ENCODE measurements around the gene DRD2. TPM values are rescaled to one million over a fixed set of nuclear protein-coding genes. Genes with fewer than 3 reads are reported as not detected.

The DRD2 gene
- total RNA-seq, 1 donor from 2014 or later: not detected

DNA sequence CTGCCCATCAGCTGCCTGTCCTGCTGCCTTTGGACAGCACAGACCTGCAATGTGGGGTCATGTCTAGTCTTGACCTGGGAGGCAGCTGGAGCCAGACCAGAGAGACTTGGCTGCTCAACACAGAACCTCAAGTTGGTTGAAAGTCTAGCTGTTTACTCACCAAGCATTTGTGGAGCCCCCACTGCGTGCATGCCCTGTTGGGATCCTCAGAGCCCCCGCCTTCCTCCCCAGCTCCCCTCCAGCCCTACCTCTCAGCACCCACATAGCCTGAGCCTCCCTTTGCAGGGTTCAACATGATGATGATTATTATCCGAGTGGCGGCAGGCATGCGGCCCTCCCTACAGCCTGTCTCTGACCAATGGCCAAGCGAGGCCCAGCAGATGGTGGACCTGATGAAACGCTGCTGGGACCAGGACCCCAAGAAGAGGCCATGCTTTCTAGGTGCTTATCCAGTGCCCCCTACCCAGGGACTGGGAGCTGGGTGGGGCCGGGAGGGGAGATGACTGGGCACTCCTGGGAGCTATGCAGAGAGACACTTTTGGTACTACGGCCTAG lies 79.3 kb downstream of the DRD2 start:
- intact Hi-C loops (cut with micrococcal nuclease): no loop called here
- H3K4me1 Mint-ChIP-seq: no peaks in the 10 kb centered on the region
- H3K36me3 Mint-ChIP-seq (ENCODE audit: low read depth): no peaks in the 10 kb centered on the region
- no peaks in the 10 kb centered on the region for H3K9me3 Mint-ChIP-seq
- peaks cover 2% of the 10 kb centered on the region for H3K27me3 Mint-ChIP-seq
- H3K4me3 Mint-ChIP-seq: no peak overlapping the region
- DNase-seq: no peak
- no peak overlapping the region for H3K27ac Mint-ChIP-seq

DNA sequence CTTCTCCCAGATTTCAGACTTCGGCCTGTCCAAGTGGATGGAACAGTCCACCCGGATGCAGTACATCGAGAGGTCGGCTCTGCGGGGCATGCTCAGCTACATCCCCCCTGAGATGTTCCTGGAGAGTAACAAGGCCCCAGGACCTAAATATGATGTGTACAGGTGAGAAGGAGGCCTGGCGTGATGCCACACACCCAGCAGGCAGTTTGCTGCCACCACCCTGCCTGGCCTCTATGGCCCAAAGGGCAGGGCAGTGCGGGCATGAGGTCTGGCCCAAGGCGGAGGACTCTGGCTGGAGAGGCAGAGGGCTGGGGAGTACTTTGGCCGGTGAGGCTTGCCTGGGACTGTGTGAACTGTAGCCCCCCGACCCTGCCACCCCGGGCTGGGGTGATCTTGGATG lies 80.3 kb downstream of the DRD2 start:
- Mint-ChIP-seq H3K27ac (no peak overlapping the region), H3K4me1 (no peaks in the 10 kb centered on the region), H3K9me3 (no peaks in the 10 kb centered on the region), H3K36me3 (ENCODE audit: low read depth) (no peaks in the 10 kb centered on the region), H3K27me3 (peaks cover 2% of the 10 kb centered on the region), H3K4me3 (no peak overlapping the region)
- intact Hi-C loops (cut with micrococcal nuclease): no loop called here
- DNase-seq: no peak

DNA sequence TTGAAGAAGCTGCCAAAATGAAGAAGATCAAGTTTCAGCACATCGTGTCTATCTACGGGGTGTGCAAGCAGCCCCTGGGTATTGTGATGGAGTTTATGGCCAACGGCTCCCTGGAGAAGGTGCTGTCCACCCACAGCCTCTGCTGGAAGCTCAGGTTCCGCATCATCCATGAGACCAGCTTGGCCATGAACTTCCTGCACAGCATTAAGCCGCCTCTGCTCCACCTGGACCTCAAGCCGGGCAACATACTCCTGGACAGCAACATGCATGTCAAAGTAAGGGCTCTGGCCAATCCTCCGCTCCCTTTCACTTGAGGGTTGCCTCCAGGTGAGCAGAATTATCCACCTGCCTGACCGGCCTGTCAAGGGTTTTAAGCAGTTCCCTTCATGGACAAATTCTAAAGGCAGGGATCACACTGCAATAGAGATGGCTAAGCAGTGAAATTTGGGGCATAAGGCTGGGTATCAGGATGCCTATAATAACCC lies 81.7 kb downstream of the DRD2 start:
- Mint-ChIP-seq H3K36me3 (ENCODE audit: low read depth) (no peaks in the 10 kb centered on the region), H3K9me3 (no peaks in the 10 kb centered on the region), H3K27me3 (peaks cover 2% of the 10 kb centered on the region), H3K27ac (no peak overlapping the region), H3K4me1 (no peaks in the 10 kb centered on the region), H3K4me3 (no peak overlapping the region)
- intact Hi-C loops (cut with micrococcal nuclease): no loop called here
- no peak for DNase-seq

DNA sequence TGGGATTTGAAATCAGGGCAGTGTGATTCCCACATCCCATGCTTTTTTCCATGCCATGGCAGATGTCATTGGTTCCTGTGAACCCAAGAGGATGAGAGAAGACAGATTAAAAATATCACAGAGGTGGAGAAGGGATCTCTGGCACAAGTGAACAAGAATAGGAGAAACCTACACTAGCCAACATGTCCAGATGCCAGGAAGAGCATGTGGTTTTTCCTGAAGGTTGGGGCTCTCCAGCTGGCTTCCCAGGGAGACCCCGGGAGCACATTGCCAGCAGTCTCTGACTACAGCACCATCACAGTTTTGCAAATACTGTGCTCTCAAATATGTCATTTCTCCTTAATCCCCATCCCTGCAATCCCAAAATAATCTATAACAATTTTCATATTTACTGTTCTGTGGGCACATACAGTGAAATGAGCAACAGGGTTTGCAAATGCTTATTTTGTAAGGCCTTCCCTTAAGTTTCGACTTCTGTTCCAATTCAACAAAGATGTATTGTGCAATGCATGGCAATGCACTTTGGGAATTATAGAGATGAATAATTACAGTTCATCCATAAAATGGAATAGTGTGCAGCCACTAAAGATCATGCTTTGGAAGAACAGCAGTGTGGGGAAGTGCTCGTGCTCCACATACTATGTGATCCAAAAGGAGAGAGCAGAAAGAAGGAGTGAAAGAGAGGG lies 82.8 kb downstream of the DRD2 start:
- no peak overlapping the region for H3K4me3 Mint-ChIP-seq
- no peaks in the 10 kb centered on the region for H3K4me1 Mint-ChIP-seq
- no peak for DNase-seq
- H3K9me3 Mint-ChIP-seq: no peaks in the 10 kb centered on the region
- peaks cover 2% of the 10 kb centered on the region for H3K27me3 Mint-ChIP-seq
- H3K27ac Mint-ChIP-seq: no peak overlapping the region
- intact Hi-C loops (cut with micrococcal nuclease): no loop called here
- no peaks in the 10 kb centered on the region for H3K36me3 Mint-ChIP-seq (ENCODE audit: low read depth)

DNA sequence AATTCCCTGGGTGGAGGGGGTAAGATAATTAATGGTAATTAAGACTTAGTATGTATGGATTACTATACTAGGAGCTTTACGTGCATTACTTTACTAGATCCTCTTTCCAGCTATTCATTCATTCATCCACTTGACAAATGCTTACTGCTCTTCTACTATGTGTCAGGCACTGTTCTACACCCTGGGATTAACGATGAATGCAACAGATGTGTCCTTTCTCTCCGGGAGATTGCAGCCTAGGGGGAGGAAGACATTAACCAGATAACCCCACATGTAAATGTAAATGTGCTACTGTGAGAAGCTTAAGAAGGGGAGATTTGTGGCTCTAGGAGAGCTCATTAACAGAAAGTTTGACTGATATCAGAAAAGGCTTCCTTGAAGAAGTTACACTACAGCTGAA lies 85.9 kb downstream of the DRD2 start:
- H3K9me3 Mint-ChIP-seq: no peaks in the 10 kb centered on the region
- H3K27me3 Mint-ChIP-seq: peaks cover 9% of the 10 kb centered on the region
- no peak for DNase-seq
- intact Hi-C loops (cut with micrococcal nuclease): no loop called here
- H3K4me3 Mint-ChIP-seq: no peak overlapping the region
- no peaks in the 10 kb centered on the region for H3K36me3 Mint-ChIP-seq (ENCODE audit: low read depth)
- H3K27ac Mint-ChIP-seq: no peak overlapping the region
- H3K4me1 Mint-ChIP-seq: no peaks in the 10 kb centered on the region

DNA sequence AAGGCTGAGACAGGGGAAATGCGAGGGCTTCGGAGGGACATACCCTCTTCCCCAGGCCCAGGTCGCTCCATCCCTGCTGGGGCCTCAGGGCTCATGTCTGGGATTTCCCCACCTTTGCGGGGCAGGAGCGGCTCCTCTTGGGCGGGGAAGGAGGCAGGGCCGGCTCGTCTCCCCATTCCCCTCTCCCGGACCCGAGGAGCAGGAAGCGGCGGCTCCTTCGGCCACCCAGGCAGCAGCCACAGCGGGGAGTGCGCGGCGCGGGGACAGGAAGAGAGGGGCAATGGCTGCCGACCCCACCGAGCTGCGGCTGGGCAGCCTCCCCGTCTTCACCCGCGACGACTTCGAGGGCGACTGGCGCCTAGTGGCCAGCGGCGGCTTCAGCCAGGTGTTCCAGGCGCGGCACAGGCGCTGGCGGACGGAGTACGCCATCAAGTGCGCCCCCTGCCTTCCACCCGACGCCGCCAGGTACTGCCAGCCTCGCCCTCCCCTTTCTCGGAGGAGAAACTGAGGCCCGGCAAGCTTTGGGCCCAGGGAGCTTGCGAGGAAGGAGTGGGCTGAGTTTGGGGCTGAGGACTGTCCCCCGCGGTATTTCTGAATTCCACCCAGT lies 87.5 kb downstream of the DRD2 start, which contains the start of gene ANKK1:
TSS of gene ANKK1 (plus strand) at position 175 of the 607 bp plus-strand sequence. CDS start at position 281, 106 bp downstream.
- intact Hi-C loops (cut with micrococcal nuclease): no loop called here
- Mint-ChIP-seq H3K9me3 (no peaks in the 10 kb centered on the region), H3K27me3 (peaks cover 7% of the 10 kb centered on the region), H3K36me3 (ENCODE audit: low read depth) (no peaks in the 10 kb centered on the region), H3K4me3 (no peak within 1 kb of the TSS), H3K27ac (no peak within 1 kb of the TSS), H3K4me1 (no peaks in the 10 kb centered on the region)
- DNase-seq: no peak

DNA sequence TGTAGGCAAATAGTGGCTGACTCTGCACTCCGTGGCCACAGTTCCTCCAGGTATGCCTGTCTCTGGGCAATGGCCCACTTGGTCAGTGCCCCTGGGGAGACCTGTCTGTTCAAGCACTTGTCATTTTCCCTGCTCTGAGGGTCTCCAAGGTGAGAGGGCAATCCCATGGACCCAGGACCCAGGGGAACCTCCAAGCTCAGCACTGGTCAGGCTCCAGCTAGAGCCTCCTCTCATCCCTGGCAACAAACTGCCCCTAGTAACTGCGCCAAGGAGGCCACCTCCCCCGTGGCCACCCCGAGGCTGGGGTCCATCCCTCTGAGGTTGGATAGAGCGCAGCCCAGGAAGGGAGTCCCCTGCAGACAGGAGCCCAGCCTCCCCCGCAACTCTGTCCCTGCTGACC lies 88.3 kb downstream of the DRD2 start:
- no peak for DNase-seq
- no peaks in the 10 kb centered on the region for H3K36me3 Mint-ChIP-seq (ENCODE audit: low read depth)
- H3K27me3 Mint-ChIP-seq: peaks cover 7% of the 10 kb centered on the region
- intact Hi-C loops (cut with micrococcal nuclease): no loop called here
- no peaks in the 10 kb centered on the region for H3K4me1 Mint-ChIP-seq
- H3K9me3 Mint-ChIP-seq: no peaks in the 10 kb centered on the region
- H3K4me3 Mint-ChIP-seq: no peak overlapping the region
- no peak overlapping the region for H3K27ac Mint-ChIP-seq

DNA sequence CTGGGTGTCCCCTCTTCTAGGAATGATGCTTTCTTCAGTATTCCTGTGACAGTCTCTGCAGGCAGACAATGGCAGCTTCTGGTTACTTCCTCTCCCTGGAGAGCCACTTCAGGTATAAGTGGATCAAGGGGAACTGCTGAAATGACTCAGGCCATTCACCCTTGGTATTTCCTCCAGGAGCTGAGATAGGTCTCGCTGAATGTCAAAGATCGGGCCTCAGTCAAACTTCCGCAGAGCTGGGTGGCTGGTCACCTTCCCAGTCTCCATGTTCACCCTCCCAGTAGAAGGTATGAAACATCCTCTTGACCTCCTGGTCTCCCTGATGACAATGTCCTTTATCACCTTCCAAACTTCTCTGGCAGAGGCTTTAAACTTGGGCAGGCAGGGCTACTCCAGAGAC lies 89.4 kb downstream of the DRD2 start:
- no peaks in the 10 kb centered on the region for H3K36me3 Mint-ChIP-seq (ENCODE audit: low read depth)
- intact Hi-C loops (cut with micrococcal nuclease): no loop called here
- H3K4me1 Mint-ChIP-seq: no peaks in the 10 kb centered on the region
- peaks cover 7% of the 10 kb centered on the region for H3K27me3 Mint-ChIP-seq
- H3K4me3 Mint-ChIP-seq: no peak overlapping the region
- no peaks in the 10 kb centered on the region for H3K9me3 Mint-ChIP-seq
- H3K27ac Mint-ChIP-seq: no peak overlapping the region
- DNase-seq: no peak

DNA sequence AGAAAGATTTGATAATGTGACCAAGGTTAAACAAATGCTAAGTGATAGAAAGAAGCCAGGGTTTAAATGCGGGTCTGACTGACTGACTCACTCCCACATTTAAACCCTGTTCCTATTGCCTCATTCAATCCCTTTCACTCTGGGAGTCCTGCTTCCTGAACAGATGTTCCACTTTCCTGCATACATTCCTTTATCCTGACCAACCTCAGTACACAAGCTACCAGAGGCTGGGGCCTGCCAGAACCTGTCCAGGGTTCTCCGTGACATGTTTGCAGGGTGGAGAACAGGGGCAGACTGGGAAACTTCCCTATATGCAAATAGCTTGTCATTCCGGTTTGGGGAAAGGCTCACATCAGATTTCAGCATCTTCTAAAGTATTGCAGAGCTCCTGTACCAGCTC lies 90.6 kb downstream of the DRD2 start:
- Mint-ChIP-seq H3K36me3 (ENCODE audit: low read depth) (no peaks in the 10 kb centered on the region), H3K9me3 (no peaks in the 10 kb centered on the region), H3K27ac (no peak overlapping the region), H3K4me3 (no peak overlapping the region), H3K27me3 (peaks cover 7% of the 10 kb centered on the region), H3K4me1 (no peaks in the 10 kb centered on the region)
- DNase-seq: no peak
- intact Hi-C loops (cut with micrococcal nuclease): no loop called here

DNA sequence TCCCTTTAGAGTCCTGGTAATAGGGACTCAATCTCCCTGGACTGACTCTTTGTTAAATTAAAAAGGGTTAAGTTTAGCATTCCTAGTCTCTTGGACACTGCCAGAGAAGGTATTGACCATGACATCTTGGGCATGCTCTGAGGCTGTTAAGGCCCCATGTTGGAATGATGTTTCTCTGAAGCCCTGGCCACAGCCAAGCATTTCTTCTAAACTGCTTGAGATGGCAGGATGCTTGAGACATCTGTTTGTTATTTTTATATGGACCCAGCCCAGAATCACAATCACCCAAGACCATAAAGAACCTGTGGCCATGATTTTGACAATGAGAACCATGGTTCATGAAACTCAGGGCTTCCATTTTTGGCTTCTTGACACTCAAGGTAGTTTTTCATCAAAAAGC lies 93.1 kb downstream of the DRD2 start:
- H3K27ac Mint-ChIP-seq: no peak overlapping the region
- H3K4me1 Mint-ChIP-seq: no peaks in the 10 kb centered on the region
- intact Hi-C loops (cut with micrococcal nuclease): no loop called here
- no peaks in the 10 kb centered on the region for H3K9me3 Mint-ChIP-seq
- no peak overlapping the region for H3K4me3 Mint-ChIP-seq
- DNase-seq: no peak
- H3K36me3 Mint-ChIP-seq (ENCODE audit: low read depth): no peaks in the 10 kb centered on the region
- peaks cover 6% of the 10 kb centered on the region for H3K27me3 Mint-ChIP-seq

DNA sequence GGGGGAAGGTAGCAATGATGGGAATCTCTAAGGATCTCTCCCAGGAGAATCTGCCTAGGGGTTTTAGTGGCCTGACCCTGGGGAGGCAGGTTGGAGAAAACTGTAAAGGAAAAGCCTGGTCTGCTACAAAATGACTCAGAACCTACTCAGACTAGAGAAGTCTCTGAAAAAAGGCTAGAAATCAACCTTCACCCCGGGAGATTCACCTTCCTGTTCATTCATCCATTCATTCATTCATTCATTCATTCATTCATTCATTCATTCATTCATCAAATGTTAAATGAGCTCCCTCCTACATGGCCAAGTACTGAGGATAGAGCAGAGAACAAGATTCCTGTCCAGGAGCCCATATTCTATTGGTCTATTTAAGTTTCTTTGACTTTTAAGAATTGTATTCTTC lies 96.5 kb downstream of the DRD2 start:
- Mint-ChIP-seq H3K9me3 (no peaks in the 10 kb centered on the region), H3K27me3 (peaks cover 2% of the 10 kb centered on the region), H3K36me3 (ENCODE audit: low read depth) (no peaks in the 10 kb centered on the region), H3K4me1 (no peaks in the 10 kb centered on the region), H3K4me3 (no peak overlapping the region), H3K27ac (no peak overlapping the region)
- no peak for DNase-seq
- intact Hi-C loops (cut with micrococcal nuclease): no loop called here

DNA sequence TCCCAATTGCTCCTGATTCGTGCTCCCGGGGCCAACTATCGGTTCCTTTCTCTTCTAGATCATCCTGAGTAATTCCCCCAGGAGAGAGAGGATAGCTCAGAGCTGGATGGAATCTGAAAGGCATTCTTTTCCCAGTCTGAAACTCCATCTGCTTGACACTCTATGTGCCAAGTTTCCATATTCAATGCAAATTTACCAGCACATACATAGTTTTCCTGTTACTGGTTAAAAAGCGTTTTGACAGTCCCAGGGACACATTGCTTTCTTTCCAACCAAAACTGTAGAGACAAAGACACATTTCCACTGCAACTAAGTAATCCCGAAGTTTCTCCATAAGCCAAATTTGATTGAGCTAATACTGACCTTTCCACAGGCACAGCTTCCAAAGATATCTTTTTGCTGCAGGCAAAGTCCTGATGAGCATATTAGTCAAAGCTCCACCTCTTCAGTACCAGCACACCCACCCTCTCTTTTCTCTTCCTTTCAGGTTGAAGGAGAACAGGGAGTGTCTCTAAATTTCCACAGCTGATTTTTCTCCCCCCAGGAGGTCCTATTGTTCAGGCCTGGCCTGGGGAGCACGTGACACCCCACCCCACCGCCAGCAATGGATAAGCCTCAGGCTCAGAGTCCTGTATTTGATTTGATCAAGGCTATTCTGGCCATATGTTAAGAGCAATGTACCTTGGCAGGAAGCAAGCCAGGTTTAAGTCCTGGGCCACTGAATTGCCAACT lies 97.4 kb downstream of the DRD2 start:
- intact Hi-C loops (cut with micrococcal nuclease): no loop called here

DNA sequence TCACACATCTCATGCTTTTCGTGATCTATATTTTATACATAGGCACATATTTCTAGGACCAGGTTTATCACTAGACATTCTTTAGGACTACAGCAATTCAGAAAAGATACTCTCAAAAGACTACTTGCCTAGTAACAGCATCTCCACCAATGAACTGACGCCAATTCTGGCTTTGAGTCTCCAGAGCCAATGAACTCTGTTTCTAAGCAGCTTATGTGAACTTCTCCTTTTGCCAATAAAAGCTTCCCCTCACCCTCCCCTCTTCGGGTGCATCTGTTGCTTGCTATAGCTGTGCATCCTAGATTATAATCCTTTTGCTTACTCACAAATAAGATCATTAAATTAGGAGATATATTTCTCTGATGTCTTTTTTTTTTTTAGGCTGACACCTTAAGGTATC lies 99.0 kb downstream of the DRD2 start:
- Mint-ChIP-seq H3K9me3 (no peaks in the 10 kb centered on the region), H3K27ac (no peak overlapping the region), H3K27me3 (peaks cover 2% of the 10 kb centered on the region), H3K4me3 (no peak overlapping the region), H3K4me1 (no peaks in the 10 kb centered on the region), H3K36me3 (ENCODE audit: low read depth) (no peaks in the 10 kb centered on the region)
- no peak for DNase-seq
- intact Hi-C loops (cut with micrococcal nuclease): no loop called here

More for the DNA sequence above, 97.4 kb downstream of the DRD2 start:
- no peak for DNase-seq
- no peaks in the 10 kb centered on the region for H3K9me3 Mint-ChIP-seq
- no peak overlapping the region for H3K4me3 Mint-ChIP-seq
- H3K27me3 Mint-ChIP-seq: peaks cover 2% of the 10 kb centered on the region
- H3K27ac Mint-ChIP-seq: no peak overlapping the region
- H3K4me1 Mint-ChIP-seq: no peaks in the 10 kb centered on the region
- H3K36me3 Mint-ChIP-seq (ENCODE audit: low read depth): no peaks in the 10 kb centered on the region

DNA sequence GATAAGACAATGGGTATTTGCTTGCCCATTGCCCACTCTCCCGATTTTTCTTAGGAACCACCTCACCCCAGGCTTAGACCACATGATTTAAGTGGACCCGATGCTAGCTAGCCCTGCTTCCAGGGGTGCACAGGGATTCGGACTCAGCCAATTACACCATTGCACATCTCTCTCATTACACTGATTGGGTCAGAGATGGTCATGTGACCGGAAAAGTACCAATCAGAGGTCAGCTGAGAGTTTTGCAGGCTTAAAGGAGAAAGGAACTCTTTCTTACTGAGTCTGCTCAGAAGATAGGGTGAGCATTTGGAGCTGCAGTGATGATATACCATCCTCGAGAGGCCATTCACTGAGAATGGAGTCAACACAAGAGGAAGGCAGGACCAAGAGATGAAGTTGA lies 99.8 kb downstream of the DRD2 start:
- intact Hi-C loops (cut with micrococcal nuclease): no loop called here
- Mint-ChIP-seq H3K9me3 (no peaks in the 10 kb centered on the region), H3K27ac (no peak overlapping the region), H3K36me3 (ENCODE audit: low read depth) (no peaks in the 10 kb centered on the region), H3K4me3 (no peak overlapping the region), H3K4me1 (no peaks in the 10 kb centered on the region), H3K27me3 (peaks cover 2% of the 10 kb centered on the region)
- no peak for DNase-seq
